ENCODE data around the gene CADPS.

The CADPS gene

DNA sequence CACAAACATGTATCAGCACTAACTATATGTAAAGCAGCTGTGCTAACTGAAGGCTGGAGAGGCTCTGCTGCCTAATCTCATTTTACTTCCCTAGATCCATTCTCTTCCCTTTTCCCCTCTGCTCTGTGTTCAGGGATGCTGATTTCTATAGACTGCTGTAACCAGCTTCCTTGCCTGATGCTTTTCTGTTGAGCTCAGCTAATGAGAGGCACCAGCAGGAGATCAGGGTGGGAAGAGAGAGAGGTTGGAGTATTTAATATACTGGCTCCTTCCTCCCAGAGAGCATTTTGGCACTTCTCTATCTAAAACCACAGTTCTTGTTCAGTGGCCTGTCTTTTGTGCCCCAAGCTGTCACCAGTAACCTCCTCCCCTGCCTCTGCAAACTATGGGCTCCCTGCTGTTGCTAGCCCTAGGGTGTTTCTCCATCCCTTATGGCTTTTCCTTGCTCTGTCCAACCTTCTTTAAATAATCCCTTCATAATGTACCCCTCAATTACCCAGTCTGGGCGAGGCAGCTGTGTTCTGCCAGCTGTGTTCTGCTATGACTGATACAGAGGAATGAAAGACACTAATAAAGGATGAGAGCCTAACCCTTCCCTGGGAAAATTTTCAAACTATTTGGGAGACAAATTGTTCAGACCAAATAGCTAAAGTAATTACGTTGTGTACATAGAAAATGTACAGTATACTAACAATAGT is 69.5 kb downstream of the CADPS start:
- DNase-seq = no peak

- no peak for DNase-seq
These were observed 70.1 kb downstream of the CADPS start for GRCh38 chr3:62805106-62805505.

DNA sequence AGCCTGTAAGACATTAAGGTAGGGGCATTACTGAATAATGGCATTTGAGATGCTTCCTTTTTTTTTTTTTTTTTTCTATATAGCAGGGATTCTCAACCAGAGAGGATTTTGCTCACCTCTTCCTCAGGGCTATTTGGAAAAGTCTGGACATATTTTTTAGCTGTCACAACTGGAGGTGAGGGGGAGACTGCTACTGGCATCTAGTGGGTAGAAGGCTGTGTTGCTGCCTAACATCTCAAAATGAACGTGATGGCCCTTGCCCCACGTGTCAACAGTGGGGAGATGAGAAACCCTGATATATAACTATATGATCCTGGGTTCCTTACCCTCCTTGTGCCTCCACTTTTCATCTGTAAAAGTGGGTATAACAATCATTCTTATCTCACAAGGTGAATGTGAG is 71.9 kb downstream of the CADPS start:
- no peak for DNase-seq

DNA sequence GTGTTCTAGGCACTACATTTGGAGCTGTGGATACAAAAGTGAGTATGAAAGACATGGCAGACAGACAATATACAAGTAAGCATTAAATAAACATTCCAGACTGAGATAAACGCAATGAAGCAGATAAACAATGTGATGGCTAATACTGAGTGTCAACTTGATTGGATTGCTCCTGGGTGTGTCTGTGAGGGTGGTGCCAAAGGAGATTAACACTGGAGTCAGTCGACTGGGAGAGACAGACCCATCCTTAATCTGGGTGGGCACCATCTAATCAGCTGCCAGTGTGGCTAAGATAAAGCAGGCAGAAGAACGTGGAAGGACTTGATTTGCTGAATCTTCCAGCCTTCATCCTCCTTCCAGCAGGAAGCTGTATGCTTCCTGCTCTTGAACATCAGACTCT is 77.2 kb downstream of the CADPS start:
- DNase-seq = no peak

DNA sequence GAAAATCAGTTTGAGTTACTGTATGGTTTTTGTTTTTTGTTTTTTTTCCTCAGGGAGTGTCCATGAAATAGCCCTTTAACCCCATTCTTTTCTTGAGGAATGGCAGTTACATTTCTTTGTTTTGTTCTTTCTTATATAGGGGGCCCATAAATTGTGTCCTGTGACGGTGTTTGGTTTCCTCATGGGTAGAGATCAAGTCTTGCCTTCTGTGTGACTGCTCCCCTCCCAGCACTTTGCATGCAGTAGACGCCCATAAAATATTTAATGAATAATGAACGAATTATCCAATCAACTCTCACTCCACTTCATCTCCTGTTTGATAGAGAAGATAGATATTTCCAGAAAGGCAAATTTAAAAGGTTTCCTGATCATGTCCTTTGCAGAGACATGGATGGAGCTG is 78.1 kb downstream of the CADPS start:
- DNase-seq = no peak

- DNase-seq = no peak
These were observed 79.1 kb downstream of the CADPS start for GRCh38 chr3:62795978-62796657.

DNA sequence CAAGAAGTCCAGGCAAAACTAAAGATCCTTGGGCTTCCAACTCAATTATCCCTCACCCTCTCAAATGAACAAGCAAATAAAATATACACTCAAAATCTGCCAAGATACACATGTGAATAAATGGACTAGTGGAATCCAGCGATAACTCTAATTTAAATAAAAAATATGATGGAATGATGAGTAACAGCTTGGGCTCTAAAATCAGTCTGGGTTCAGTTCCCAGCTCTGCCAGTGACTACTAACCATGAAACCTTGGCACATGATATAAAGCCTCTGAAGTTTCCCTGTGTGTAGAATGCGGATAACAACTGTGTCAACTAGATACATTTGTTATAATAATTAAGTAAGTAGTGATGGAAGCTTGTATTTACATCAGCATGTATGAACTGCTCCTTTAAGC is 81.3 kb downstream of the CADPS start:
- no peak for DNase-seq

- DNase-seq = no peak
These were observed 89.8 kb downstream of the CADPS start for GRCh38 chr3:62785384-62785783.

DNA sequence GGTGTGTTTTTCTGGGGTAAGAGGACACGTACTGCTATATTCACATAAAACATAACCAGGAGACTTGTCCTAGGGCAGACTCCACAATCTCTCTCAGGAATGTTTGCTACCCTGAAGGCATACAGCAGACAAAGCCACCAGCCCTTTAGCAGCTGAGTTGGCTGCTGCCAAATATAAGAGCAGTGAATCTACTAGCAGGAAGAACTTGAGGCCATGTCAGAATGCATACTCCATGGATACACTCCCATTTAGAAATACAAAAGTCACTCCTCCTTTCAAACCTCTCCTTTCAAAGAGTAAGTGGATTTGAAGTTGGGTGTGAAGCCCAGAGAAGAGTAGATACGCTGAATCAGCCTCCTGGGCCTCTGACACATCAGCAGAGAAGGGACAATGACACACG is 94.1 kb downstream of the CADPS start:
- no peak for DNase-seq

- no peak for DNase-seq
These were observed 97.5 kb downstream of the CADPS start for GRCh38 chr3:62777674-62778073.

DNA sequence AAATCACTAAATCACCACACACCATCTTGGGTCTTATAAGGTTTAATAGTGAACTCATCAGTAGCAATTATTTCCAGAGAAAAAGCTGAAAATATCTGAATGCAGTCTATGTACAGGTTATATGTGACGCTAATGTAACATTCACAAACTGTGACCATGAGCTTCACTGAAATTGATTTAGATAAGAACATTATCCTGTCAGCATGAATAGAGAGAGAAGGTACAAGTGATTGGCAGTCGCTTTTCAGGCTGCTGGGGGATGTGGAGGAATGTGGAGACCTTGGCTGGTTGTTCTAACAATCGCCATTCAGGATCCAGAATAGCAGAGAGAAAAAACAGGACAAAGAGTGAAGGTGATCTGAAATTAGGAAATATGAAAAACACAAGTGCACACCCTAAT is 98.1 kb downstream of the CADPS start:
- DNase-seq = no peak

DNA sequence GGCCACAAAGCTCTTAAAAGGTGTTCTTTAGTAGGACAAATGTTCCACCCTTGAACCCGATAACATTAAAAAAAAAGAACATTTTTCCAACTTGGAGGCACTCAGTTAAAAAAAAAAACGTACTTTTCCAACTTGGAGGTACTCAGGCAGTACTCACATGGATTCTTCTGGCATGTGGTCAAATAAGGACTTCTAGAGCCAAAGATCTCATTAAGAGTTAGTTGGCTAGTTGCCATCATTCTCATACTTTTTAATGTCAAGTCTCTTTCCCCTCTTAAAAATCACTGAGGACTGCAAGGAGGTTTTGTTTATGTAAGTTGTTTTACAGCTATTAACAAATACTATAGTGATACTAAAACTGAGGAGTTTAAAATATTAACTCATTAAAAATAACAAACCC is 101.0 kb downstream of the CADPS start:
- DNase-seq = no peak

DNA sequence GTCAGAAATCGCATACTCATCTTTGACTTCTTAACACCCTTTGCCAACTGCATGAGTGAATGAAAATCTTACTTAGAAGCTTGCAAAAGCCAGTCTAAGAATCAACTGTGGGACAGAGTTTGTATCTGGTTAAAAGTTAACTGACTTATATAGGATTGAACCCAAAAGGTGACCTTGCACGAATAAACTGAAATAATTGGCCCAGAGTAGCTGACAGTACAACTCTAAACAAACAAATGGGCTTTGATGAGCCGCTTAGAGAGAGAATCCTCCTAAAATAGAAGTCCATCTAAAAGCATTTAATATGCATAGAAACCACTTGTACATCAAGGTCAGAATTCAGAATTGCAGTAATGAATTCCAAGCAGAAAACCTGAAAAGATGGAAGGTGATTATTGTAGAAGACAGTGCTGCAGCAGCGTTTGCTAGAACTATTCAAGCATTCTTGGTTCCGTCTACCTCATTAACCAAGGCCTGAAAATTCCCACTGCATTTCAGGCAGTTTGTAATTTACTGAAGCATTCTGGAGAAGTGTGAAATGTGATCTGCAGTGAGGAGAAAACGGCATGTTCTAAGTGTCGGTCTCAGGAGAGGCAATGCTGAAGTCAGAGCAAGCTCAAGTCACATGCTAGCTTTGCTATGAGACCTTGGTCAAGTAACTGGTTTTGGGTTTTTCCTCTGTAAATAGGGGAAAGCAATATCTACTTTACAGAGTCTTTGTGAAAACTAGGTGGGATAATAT is 103.7 kb downstream of the CADPS start:
- DNase-seq = no peak

GRCh38 chr3:62768896-62769295 is 106.3 kb downstream of the CADPS start:
- no peak for DNase-seq

DNA sequence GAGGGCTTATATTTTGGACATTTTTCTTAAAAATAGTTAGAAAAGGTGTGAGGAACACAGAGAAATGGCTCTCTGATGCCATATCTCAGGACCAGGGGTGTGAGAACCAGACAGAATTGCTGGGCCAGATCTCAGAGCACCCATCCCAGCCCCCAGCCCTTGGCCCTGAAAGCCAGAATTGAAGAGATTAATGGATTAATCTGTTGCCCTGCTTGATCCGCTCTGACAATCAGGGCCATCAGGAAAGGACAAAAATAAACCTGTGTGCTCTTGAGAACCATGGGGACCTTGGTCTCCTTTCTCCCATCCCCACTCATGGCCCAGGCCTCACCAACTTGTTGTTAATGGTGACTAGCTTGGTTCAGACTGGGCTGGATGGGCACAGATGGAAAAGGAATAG is 113.5 kb downstream of the CADPS start:
- no peak for DNase-seq

DNA sequence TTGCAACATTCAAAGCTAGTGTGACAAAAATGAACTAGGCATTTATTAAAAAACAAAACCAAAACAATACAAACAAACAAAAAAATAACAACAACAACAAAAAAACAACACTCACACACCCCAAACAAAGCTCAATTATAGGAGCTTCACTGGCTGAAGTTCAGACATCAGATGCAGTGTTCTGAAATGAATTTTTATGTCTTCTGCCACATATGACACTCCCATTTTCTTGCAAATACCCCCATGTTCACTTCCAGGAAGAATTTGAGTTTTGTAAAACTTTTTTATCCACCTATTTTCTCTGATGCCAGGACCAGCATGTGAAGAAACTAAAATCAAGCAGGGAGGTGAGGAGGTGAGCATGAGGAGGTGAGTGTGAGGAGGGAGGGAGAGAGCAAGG is 113.9 kb downstream of the CADPS start:
- DNase-seq = no peak

DNA sequence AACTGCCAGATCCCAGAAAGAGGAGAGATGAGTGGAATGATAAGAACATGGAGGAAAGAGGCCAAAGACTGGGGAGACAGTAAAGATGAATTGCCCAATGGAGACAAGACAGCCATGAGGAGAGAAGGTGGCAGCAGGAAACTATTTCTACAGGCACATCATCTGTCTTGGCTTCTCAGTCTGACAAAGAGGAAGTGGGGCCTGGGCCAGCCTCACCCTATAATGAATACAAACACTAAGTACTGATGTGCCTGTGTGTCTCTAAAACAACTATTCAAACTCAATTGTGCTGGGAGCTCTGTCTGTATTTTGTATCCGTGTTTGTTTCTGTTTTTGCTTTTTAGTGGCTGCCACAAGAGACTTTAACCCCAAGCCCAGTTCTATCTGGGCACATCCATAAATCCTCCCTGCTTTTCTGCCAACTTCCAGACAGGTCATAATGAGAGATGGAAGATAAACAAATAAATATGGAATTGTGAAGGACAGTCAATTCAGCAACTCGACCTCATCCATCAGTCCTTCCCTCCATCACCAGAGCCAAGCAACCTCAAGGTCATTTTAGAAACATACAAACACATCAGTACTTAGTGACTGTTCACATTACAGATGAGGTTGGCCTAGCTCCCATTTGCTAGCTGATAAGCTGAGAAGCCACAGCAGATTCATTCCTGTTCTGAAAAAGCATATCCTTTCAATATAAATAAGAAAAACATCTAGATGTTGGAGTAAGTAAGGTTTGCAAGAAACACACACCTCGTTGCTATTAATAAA is 116.7 kb downstream of the CADPS start:
- DNase-seq = no peak

DNA sequence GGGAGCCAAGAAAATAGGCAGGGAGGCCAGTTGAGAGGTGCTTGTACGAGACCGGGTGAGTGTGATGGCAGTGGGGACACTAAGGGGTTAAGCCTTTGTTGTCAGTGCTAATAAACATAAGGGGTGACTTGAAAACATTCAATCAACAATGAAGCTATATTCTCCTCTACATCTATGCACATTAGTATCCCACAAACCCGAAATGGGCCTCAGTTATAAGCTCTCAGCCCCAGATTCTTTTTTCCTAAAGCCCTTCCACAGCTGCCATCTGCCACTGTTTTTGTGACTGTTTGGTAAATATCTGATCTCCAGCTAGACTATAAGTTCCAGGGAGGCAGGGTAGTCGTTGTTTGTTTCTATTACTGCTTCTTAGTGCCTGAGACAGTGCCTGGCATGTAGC is 118.2 kb downstream of the CADPS start:
- DNase-seq = no peak

- no peak for DNase-seq
These were observed 119.9 kb downstream of the CADPS start for GRCh38 chr3:62755285-62755684.

- no peak for DNase-seq
These were observed 125.6 kb downstream of the CADPS start for GRCh38 chr3:62749657-62750056.

GRCh38 chr3:62749130-62749529 is 126.1 kb downstream of the CADPS start:
- DNase-seq = no peak

DNA sequence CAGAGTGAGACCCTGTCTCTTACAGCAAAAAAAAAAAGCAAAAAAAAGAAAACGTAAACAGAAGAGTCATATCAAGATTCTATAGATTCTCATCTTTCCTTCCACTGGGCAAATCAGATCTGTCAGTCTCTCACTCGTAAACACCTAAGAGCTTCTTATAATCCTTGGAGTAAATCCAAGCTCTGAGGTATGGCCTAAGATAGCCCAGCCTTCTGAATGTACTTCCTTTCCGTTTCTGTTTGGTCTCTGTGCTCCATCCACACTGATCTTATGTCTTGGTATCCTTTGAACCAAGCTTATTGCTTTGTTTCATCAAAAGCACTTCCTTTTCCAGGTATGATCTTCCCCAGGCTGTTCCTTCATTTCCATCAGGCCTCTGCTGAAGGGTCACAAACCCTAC is 137.8 kb downstream of the CADPS start:
- DNase-seq = no peak

- DNase-seq = no peak
These were observed 139.7 kb downstream of the CADPS start for GRCh38 chr3:62735510-62735909.
